GM23248 (cell line): ENCODE measurements around the gene TBL3. TPM values are rescaled to one million over a fixed set of nuclear protein-coding genes. Genes with fewer than 3 reads are reported as not detected.

Experiments used
- DNase-seq: peaks from one replicate; pipeline ENCODE4 v3.0.0-alpha.2; 2015
- H2AFZ ChIP-seq: fragments of 200-600 bp; sonication (generic); 2 replicates; pipeline ENCODE4 v1.6.1; 2016; ENCODE audit warnings: antibody characterized with exemption
- H3F3A ChIP-seq: fragments of 200-600 bp; sonication (generic); 2 replicates; pipeline ENCODE4 v1.6.1; 2016; ENCODE audit warnings: mild to moderate bottlenecking, antibody characterized with exemption, mixed run types; ENCODE audit not compliant: insufficient read depth
- H3K27ac ChIP-seq: fragments of 200-600 bp; sonication (generic); 2 replicates; pipeline ENCODE4 v1.5.1; 2016; ENCODE audit warnings: mild to moderate bottlenecking
- H3K27me3 ChIP-seq: fragments of 200-600 bp; sonication (generic); replicated peaks from 2 replicates; pipeline ENCODE4 v1.6.1; 2016; ENCODE audit warnings: mild to moderate bottlenecking; ENCODE audit not compliant: insufficient read depth
- H3K36me3 ChIP-seq: fragments of 200-600 bp; sonication (generic); 2 replicates; pipeline ENCODE4 v1.6.1; 2016; ENCODE audit warnings: low read depth, mild to moderate bottlenecking
- H3K4me1 ChIP-seq: fragments of 200-600 bp; sonication (generic); 2 replicates; pipeline ENCODE4 v1.6.1; 2016; ENCODE audit warnings: mild to moderate bottlenecking; ENCODE audit not compliant: insufficient read depth
- H3K4me2 ChIP-seq: fragments of 200-600 bp; sonication (generic); one replicate; pipeline ENCODE4 v1.6.1; 2016; ENCODE audit warnings: mild to moderate bottlenecking; ENCODE audit not compliant: unreplicated experiment
- H3K4me3 ChIP-seq: fragments of 200-600 bp; sonication (generic); 2 replicates; pipeline ENCODE4 v1.5.1; 2016; ENCODE audit warnings: mild to moderate bottlenecking
- H3K79me2 ChIP-seq: fragments of 200-600 bp; sonication (generic); 2 replicates; pipeline ENCODE4 v1.6.1; 2016; ENCODE audit warnings: mild to moderate bottlenecking; ENCODE audit not compliant: insufficient read depth
- H3K9ac ChIP-seq: fragments of 200-600 bp; sonication (generic); 2 replicates; pipeline ENCODE4 v1.6.1; 2016; ENCODE audit warnings: mild to moderate bottlenecking
- H3K9me2 ChIP-seq: fragments of 200-600 bp; sonication (generic); 2 replicates; pipeline ENCODE4 v1.6.1; 2016; ENCODE audit warnings: mixed run types, mild to moderate bottlenecking, moderate library complexity; ENCODE audit not compliant: insufficient read depth
- H3K9me3 ChIP-seq: fragments of 200-600 bp; sonication (generic); one replicate; pipeline ENCODE4 v1.6.1; 2017; ENCODE audit warnings: low read depth
- H4K20me1 ChIP-seq: fragments of 200-600 bp; sonication (generic); 2 replicates; pipeline ENCODE4 v1.6.0; 2016; ENCODE audit not compliant: insufficient read depth
- EZH2 ChIP-seq: fragments of 200-600 bp; sonication (generic); IDR thresholded peaks from 2 replicates; pipeline ENCODE4 v1.6.1; 2018; ENCODE audit warnings: antibody characterized with exemption, mild to moderate bottlenecking; ENCODE audit not compliant: insufficient read depth, poor library complexity, severe bottlenecking
- EZH2phosphoT487 ChIP-seq: fragments of 200-600 bp; sonication (generic); IDR thresholded peaks from 2 replicates; pipeline ENCODE4 v1.6.1; 2018; ENCODE audit warnings: antibody characterized with exemption, moderate library complexity, mild to moderate bottlenecking, low read depth; ENCODE audit not compliant: insufficient read depth
- WGBS, 2 experiments: methylation state at CpG; one replicate each; pipeline ENCODE4 v1.1.6; 2015 to 2017; ENCODE audit warnings: low lambda C conversion rate in 2 of 2, low coverage in 1 of 2; ENCODE audit errors: missing lambda C conversion rate in 2 of 2; 5-methylcytosine and 5-hydroxymethylcytosine counted together
- in situ Hi-C: fragments of 300-500 bp; cut with MboI; formaldehyde crosslinking; loops from 2 replicates; pipeline ENCODE4 v1.15.0; 2020
- polyA plus RNA-seq: library from polyadenylated mRNA; unstranded; fragments of >200 nt; fragmentation: Nextera tagmentation; extraction: Ambion mirVana; gene quantifications from 2 replicates; pipeline ENCODE4 v1.2.1, GENCODE V29; 2016
- total RNA-seq: library from RNA; depleted of rRNA; stranded (reverse); fragments of >200 nt; shearing (Covaris generic); gene quantifications from 2 replicates; pipeline ENCODE4 v1.2.3, GENCODE V29; 2014

The TBL3 gene
- total and polyA plus RNA-seq, 2 experiments from 2014 or later, result 43.7 to 46.8 TPM

DNA sequence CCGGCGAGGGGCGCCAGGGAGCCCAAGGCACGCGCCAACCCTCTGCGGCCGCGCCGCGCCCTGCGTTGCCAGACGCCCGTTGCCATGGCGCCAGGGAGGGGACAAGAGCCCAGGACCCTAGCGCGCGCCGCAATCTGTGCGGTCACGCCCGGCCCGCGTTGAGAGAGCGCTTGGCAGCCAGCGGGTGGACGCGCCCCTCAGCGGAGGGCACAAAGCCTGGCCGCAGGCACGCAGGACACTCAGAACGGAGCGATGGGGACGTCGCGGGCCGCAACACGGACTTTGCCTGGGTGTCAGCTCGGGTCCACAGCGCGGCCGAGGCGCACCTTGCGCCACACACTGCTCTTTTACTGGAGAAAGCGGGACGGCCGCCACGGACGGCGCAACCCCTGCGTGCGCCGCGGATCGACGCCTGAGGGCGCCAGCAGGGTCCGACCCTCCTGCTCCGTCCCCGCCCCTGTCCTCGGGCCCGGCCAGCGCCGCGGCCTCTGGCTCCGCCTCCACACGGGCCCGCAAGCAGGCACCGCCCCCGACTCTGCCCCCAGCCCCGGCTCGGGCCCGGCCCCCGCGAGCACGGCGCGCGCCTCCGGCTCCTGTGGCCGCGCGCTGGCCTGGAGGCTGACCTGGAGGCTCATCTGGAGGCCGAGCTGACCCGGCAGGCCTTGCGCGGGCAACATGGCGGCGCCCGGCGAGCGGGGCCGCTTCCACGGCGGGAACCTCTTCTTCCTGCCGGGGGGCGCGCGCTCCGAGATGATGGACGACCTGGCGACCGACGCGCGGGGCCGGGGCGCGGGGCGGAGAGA is 11.9 kb downstream of the TBL3 start, which contains the start of gene GFER:
Gene GFER (plus strand): TSS at position 650 of the 803 bp plus-strand sequence. CDS start 26 bp downstream, at position 676.
- H3K27me3 ChIP-seq, result peaks cover 24% of the 10 kb centered on the region
- TF ChIP-seq EZH2phosphoT487 (no peak), EZH2 (no peak)
- H3K4me1 ChIP-seq, result no peaks in the 10 kb centered on the region
- peak within 1 kb of the TSS; percentile 63 for H2AFZ ChIP-seq
- no peaks in the 10 kb centered on the region for H3K9me3 ChIP-seq
- peak within 1 kb of the TSS; percentile 82 for H3K9ac ChIP-seq
- no peaks in the 10 kb centered on the region for H3K9me2 ChIP-seq
- no peak within 1 kb of the TSS for H3K27ac ChIP-seq
- peak within 1 kb of the TSS; percentile 91 for H3K4me2 ChIP-seq
- no peaks in the 10 kb centered on the region for H3K36me3 ChIP-seq
- peaks cover 9% of the 10 kb centered on the region; the same call in 1 of the 2 replicates for H3K79me2 ChIP-seq
- 0 to 1% methylated on average over 54 to 62 of the region's 109 CpGs for WGBS, 2 experiments
- H3F3A ChIP-seq, result peaks cover 9% of the 10 kb centered on the region
- peak within 1 kb of the TSS; percentile 86 for H3K4me3 ChIP-seq
- H4K20me1 ChIP-seq, result no peaks in the 10 kb centered on the region
- DNase-seq, result peak; percentile 95
- in situ Hi-C loops, result no loop called here

DNA sequence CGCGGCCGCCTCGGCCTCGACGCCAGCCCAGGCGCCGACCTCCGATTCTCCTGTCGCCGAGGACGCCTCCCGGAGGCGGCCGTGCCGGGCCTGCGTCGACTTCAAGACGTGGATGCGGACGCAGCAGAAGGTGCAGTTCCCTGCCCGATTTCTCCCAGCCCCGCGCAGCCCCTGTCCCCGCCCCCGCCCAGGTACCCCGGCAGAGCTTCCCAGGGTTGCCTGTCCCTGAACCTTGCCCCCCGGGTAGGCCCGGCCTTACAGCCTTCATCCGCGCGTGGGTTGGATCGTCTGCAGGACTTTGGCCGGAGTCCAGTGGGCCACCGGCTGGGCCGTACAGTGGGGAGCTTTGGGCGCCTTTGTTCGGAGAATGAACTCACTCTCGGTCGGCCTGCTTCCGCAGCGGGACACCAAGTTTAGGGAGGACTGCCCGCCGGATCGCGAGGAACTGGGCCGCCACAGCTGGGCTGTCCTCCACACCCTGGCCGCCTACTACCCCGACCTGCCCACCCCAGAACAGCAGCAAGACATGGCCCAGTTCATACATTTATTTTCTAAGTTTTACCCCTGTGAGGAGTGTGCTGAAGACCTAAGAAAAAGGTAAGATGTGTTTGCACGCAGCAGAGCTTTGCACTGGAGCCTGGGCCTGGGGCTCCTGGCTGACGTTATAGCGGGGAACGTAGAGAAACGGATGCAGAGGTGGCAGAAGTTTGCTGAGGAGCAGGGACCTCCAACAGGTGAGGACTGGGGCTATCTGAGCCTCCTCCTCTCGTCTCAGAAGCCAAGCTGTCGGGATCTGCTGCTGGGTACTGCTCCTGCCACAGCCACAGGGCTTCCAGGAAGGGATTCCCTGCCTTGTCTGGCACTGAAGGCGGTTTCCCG is 12.7 kb downstream of the TBL3 start:
- WGBS, 2 experiments, result 15% methylated on average over 37 to 38 of the region's 58 CpGs
- Histone ChIP-seq H3K36me3 (no peaks in the 10 kb centered on the region), H3K27me3 (peaks cover 30% of the 10 kb centered on the region), H2AFZ (peak overlapping the region; percentile 63), H3K27ac (no peak overlapping the region), H3K79me2 (peaks cover 9% of the 10 kb centered on the region; the same call in 1 of the 2 replicates), H3F3A (peaks cover 9% of the 10 kb centered on the region), H3K9me3 (no peaks in the 10 kb centered on the region), H4K20me1 (no peaks in the 10 kb centered on the region), H3K9me2 (no peaks in the 10 kb centered on the region), H3K4me1 (no peaks in the 10 kb centered on the region), H3K9ac (peak overlapping the region; percentile 82), H3K4me2 (peak overlapping the region; percentile 91), H3K4me3 (peak overlapping the region; percentile 86)
- peak; percentile 68 for DNase-seq
- in situ Hi-C loops, result no loop called here
- TF ChIP-seq EZH2, result no peak
- no peak for TF ChIP-seq EZH2phosphoT487

- Histone ChIP-seq H4K20me1 (no peaks in the 10 kb centered on the region), H3K79me2 (peaks cover 9% of the 10 kb centered on the region; the same call in 1 of the 2 replicates), H3K36me3 (no peaks in the 10 kb centered on the region), H3K4me3 (no peak overlapping the region; the same call in 1 of the 2 replicates), H3K27me3 (peaks cover 24% of the 10 kb centered on the region), H3F3A (peaks cover 9% of the 10 kb centered on the region), H3K9ac (peak overlapping the region; percentile 82; the same call in 1 of the 2 replicates), H3K4me1 (no peaks in the 10 kb centered on the region), H3K27ac (no peak overlapping the region), H3K9me2 (no peaks in the 10 kb centered on the region), H2AFZ (no peak overlapping the region), H3K4me2 (peak overlapping the region; percentile 91), H3K9me3 (no peaks in the 10 kb centered on the region)
- DNase-seq, result no peak
- in situ Hi-C loops, result no loop called here
- TF ChIP-seq EZH2phosphoT487 (no peak), EZH2 (no peak)
- WGBS, 2 experiments, result 92 to 94% methylated on average over 14 of the region's 14 CpGs
These were observed 13.8 kb downstream of the TBL3 start for GRCh38 chr16:1985466-1986150.

DNA sequence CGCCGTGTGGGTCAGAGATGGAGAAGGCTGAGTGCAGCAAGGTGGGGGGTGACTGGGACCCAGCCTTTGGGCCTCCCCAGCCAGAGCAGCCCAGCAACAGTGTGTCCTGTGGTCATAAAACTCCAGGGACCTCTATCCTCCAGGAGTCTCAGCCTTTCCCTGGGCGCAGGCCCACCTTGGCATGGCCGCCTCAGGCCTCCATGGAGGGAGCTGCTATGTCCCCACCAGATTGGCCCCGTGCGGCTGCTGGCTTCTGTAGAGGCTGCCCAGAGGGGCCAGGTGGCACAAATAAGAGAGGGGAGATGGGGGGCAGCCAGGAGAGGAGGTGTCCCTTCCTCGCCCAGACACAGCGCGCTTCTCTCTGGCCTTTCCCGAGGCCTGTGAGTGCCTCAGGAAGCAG is 15.3 kb downstream of the TBL3 start:
- TF ChIP-seq EZH2 (no peak), EZH2phosphoT487 (no peak)
- Histone ChIP-seq H3K27me3 (peaks cover 21% of the 10 kb centered on the region; the same call in 1 of the 2 replicates), H2AFZ (no peak overlapping the region), H4K20me1 (no peaks in the 10 kb centered on the region), H3K79me2 (peaks cover 9% of the 10 kb centered on the region; the same call in 1 of the 2 replicates), H3K9me3 (no peaks in the 10 kb centered on the region), H3K36me3 (no peaks in the 10 kb centered on the region), H3K4me2 (no peak overlapping the region), H3K4me1 (no peaks in the 10 kb centered on the region), H3K9me2 (no peaks in the 10 kb centered on the region), H3K27ac (no peak overlapping the region), H3F3A (peaks cover 9% of the 10 kb centered on the region), H3K9ac (no peak overlapping the region), H3K4me3 (no peak overlapping the region)
- 95 to 98% methylated on average over 9 to 10 of the region's 10 CpGs for WGBS, 2 experiments
- DNase-seq, result no peak
- in situ Hi-C loops, result no loop called here
